Heart right ventricle (tissue), 16 donors: ENCODE data around the gene EPOP. TPM values are rescaled to one million over a fixed set of nuclear protein-coding genes. Genes with fewer than 3 reads are reported as not detected.
"Not testable (repeated sequence)": the region's sequence is repeated elsewhere in the genome, so short reads cannot be mapped to it uniquely, and the experiment has no call there.

Source experiments
- ATAC-seq, 8 donors: fragments of 200-7000 bp; cut with Tn5 transposase; one replicate each; pipeline ENCODE4 v1.9.1; 2020; ENCODE audit warnings: mild to moderate bottlenecking in 8 of 8, moderate library complexity in 8 of 8, moderate number of reproducible peaks in 1 of 8
- DNase-seq, 2 donors: peaks; one replicate each; pipeline ENCODE4 v3.0.0-alpha.2; 2020
- H3K27ac ChIP-seq, 10 donors: fragments of 200-600 bp; sonication (generic) in 2 of 10; one replicate each; pipeline versions ENCODE4 v1.5.0 to v1.8.0; 2020 to 2022; ENCODE audit warnings: mild to moderate bottlenecking in 3 of 10
- H3K27me3 ChIP-seq, 7 donors: fragments of 200-600 bp; one replicate each; pipeline ENCODE4 v1.8.0; 2021 to 2022; ENCODE audit warnings: mild to moderate bottlenecking in 2 of 7
- H3K36me3 ChIP-seq, 9 donors: fragments of 200-600 bp; sonication (generic) in 1 of 9; one replicate each; pipeline versions ENCODE4 v1.5.0 to v1.8.0; 2020 to 2022; ENCODE audit warnings: mild to moderate bottlenecking in 2 of 9
- H3K4me1 ChIP-seq, 9 donors: fragments of 200-600 bp; sonication (generic) in 1 of 9; one replicate each; pipeline versions ENCODE4 v1.5.0 to v1.8.0; 2020 to 2022; ENCODE audit warnings: mild to moderate bottlenecking in 4 of 9
- H3K4me3 ChIP-seq, 10 donors: fragments of 200-600 bp; sonication (generic) in 2 of 10; one replicate each; pipeline versions ENCODE4 v1.5.0 to v1.8.0; 2020 to 2022; ENCODE audit warnings: mild to moderate bottlenecking in 7 of 10, moderate library complexity in 2 of 10
- H3K9me3 ChIP-seq, 11 donors: fragments of 200-600 bp in 10 of 11; sonication (generic) in 2 of 11; one replicate each; pipeline versions ENCODE4 v1.5.0 to v1.8.0; 2013 to 2022; ENCODE audit warnings: mild to moderate bottlenecking in 2 of 11, control low read depth in 1 of 11, moderate library complexity in 1 of 11
- WGBS, 2 donors: extraction: QIAGEN DNeasy Blood & Tissue Kit; methylation state at CpG; one replicate each; pipeline ENCODE4 v1.1.7; 2013; ENCODE audit warnings: inconsistent platforms in 1 of 2; 5-methylcytosine and 5-hydroxymethylcytosine counted together
- intact Hi-C, 10 donors: fragments of 100-400 bp; cut with DNase I; formaldehyde crosslinking; loops; one replicate each; pipeline versions ENCODE4 v1.11.1 to v1.14.2; 2022
- polyA plus RNA-seq, 2 donors: library from polyadenylated mRNA; stranded (reverse); fragments of 200-250 nt; gene quantifications; one replicate each; pipeline ENCODE4 v1.2.3, GENCODE V29; 2013
- total RNA-seq, 10 donors: library from RNA; stranded (reverse); fragmentation: NEBNext Ultra II Directional in 3 of 10; extraction: Animal tissue kit (Norgen Biotek cat#: 25700) in 3 of 10; gene quantifications; one replicate each; pipeline versions ENCODE4 v1.2.1 to v1.2.4, GENCODE V29; 2021 to 2023
- TF ChIP-seq, protein P1 (sequence below), 9 donors: fragments of 200-600 bp; sonication (generic) in 2 of 9; IDR thresholded peaks; one replicate each; pipeline versions ENCODE4 v1.5.0 to v1.8.0; 2021 to 2022; ENCODE audit warnings: antibody characterized with exemption in 9 of 9, mild to moderate bottlenecking in 5 of 9, moderate library complexity in 1 of 9
- donor health status: Arrhythmogenic right ventricular cardiomyopathy.
- donor health status: ischemic (EF 13 %, LVEDD 7.1; RV severe dilation, severe dysfunction).
- donor health status: healthy with polysubstance abuse.
- donor health status: DM: no; HTN: yes; CAD: no.
- donor health status: DM: no; HTN: no; CAD: no.
- donor health status: ischemic (EF 25% LVEDD 6.9; RV normal size, moderate dysfunction).
- donor health status: ischemic (EF 25% LVEDD 5.7; RV mildly dilated, moderate dysfunction).
- donor health status: healthy.
- donor health status: DM: yes; HTN: yes; CAD: no.
- donor health status: Ischemic cardiomyopathy.
- donor health status: ischemic (EF 35%, LVEDD 5.7; RV mildly dilated, moderate dysfunction).
- donor health status: nonischemic (EF 11% LVEDD 7.7; RV severe dilation, severe dysfunction).
- donor health status: DM: yes; HTN: yes; CAD: no.
- donor health status: PGD.
- donor health status: ischemic (EF 29% LVEDD 5.4; RV normal size, mild dysfunction).
- donor health status: nonischemic (EF 23%, LVEDD 6.1; RV moderate dilation, normal function).

The EPOP gene
- total and polyA plus RNA-seq, 12 donors = 0.25 to 2.2 (median 0.73) TPM

DNA sequence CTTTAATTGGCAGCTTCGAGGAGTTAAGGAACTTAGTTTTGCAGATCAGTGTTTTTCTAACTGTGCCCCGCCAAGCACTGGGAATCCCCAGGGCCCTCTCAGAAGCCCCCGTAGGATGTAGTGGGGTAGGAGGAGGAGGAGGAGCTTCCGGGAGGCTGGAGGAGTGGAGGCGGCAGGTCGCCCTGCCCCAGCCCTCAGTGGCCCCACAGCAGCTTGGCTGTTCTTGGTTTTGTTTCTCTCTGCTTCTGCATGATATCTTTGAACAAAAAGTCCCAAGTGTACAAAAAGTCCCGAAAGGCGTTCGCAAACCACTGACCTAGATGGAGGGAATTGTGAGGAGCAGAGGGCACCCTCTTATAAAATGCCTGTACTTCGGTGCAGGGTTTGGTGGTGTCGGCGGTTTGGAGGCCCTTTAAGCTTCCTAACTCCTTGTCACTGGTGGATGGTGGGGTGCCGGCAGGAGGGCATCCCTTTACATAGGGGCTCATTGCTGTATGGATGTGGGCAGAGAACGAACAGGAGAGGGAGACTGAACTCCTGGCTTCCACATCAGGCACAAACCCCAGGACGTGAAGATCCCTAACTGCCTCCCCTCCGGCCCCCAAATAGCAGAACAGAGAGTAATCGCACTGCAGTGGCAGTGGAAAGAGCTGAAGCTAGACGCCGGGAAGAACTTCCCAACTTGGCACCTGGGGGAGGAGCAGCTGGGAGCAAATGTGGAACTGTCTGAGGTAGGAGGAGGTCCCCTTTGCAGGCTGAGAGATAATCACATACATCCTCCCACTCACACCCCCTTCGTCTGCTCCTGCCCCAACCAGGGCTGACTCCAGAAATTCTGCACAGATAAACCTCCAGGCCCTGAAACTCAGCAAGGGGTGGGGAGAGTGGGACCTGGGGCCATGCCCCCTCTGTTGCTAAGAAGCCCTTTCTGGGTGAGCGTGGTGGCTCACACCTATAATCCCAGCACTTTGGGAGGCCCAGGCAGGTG is 20.1 kb downstream of the EPOP start:
- Histone ChIP-seq H3K36me3 (no peaks in the 10 kb centered on the region), H3K27ac (no peak overlapping the region), H3K9me3 (no peaks in the 10 kb centered on the region), H3K4me3 (no peak overlapping the region), H3K4me1 (peaks cover 0 to 12% (median 0%) of the 10 kb centered on the region in 9 donors), H3K27me3 (peaks cover 0 to 68% (median 29%) of the 10 kb centered on the region in 7 donors)
- no peak for ATAC-seq
- intact Hi-C loops = no loop called here
- no peak for DNase-seq
- TF ChIP-seq, protein P1, sequence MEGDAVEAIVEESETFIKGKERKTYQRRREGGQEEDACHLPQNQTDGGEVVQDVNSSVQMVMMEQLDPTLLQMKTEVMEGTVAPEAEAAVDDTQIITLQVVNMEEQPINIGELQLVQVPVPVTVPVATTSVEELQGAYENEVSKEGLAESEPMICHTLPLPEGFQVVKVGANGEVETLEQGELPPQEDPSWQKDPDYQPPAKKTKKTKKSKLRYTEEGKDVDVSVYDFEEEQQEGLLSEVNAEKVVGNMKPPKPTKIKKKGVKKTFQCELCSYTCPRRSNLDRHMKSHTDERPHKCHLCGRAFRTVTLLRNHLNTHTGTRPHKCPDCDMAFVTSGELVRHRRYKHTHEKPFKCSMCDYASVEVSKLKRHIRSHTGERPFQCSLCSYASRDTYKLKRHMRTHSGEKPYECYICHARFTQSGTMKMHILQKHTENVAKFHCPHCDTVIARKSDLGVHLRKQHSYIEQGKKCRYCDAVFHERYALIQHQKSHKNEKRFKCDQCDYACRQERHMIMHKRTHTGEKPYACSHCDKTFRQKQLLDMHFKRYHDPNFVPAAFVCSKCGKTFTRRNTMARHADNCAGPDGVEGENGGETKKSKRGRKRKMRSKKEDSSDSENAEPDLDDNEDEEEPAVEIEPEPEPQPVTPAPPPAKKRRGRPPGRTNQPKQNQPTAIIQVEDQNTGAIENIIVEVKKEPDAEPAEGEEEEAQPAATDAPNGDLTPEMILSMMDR (IDR thresholded peaks at IDR 0.05) = no peak
- WGBS, 2 donors = 40 to 49% methylated on average over 21 of the region's 21 CpGs

DNA sequence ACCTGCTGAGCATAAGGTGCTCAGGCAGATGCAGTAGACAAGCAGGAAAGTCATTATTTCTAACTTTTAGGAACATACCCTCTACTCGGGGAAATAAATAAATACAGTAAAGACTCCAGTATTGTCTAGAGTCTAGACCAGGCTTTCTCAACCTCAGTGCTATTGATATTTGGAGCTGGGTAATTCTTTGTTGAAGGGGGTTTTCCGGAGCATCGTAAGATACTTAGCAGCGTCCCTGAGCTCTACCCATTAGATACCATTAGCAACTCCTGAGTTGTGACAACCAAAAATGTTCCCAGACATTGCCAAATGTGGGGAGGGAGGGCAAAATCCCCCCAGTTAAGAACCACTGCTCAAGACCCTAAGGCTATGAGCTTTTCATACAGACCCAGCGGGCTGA is 21.1 kb downstream of the EPOP start:
- Histone ChIP-seq H3K27ac (no peak overlapping the region), H3K27me3 (peaks cover 0 to 62% (median 29%) of the 10 kb centered on the region in 7 donors)
- 83 to 88% methylated on average over 5 of the region's 5 CpGs for WGBS, 2 donors

DNA sequence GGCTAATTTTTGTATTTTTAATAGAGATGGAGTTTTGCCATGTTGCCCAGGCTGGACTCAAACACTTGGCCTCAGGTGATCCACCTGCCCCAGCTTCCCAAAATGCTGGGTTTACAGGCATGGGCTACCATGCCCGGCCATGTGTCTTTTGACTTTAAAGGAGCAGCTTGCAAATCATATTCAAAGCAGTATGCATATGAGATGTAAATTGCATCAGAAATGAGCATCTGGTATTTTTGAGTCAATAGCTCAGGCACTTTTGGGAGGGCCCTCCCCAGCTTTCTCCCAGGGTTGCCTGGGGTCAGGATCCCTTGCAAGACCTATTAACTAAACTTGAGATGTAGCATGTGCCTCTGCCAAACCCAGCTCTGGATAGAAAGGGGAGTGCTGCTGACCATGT is 21.5 kb downstream of the EPOP start:
- 93 to 95% methylated on average over 1 of the region's 1 CpG for WGBS, 2 donors
- Histone ChIP-seq H3K4me3 (no peak overlapping the region), H3K27ac (no peak overlapping the region), H3K27me3 (peaks cover 0 to 58% (median 29%) of the 10 kb centered on the region in 7 donors), H3K4me1 (peaks cover 0 to 5% (median 0%) of the 10 kb centered on the region in 9 donors), H3K36me3 (no peaks in the 10 kb centered on the region), H3K9me3 (no peaks in the 10 kb centered on the region)
- no peak for DNase-seq
- ATAC-seq = no peak
- intact Hi-C loops = no loop called here
- TF ChIP-seq, protein P1 (IDR thresholded peaks at IDR 0.05) = no peak

More for the DNA sequence above, 21.1 kb downstream of the EPOP start:
- intact Hi-C loops = no loop called here
- no peak overlapping the region for H3K4me3 ChIP-seq
- peaks cover 0 to 7% (median 0%) of the 10 kb centered on the region in 9 donors for H3K4me1 ChIP-seq
- no peak for ATAC-seq
- no peaks in the 10 kb centered on the region for H3K36me3 ChIP-seq
- DNase-seq = no peak
- no peaks in the 10 kb centered on the region for H3K9me3 ChIP-seq
- TF ChIP-seq, protein P1 (IDR thresholded peaks at IDR 0.05) = no peak

DNA sequence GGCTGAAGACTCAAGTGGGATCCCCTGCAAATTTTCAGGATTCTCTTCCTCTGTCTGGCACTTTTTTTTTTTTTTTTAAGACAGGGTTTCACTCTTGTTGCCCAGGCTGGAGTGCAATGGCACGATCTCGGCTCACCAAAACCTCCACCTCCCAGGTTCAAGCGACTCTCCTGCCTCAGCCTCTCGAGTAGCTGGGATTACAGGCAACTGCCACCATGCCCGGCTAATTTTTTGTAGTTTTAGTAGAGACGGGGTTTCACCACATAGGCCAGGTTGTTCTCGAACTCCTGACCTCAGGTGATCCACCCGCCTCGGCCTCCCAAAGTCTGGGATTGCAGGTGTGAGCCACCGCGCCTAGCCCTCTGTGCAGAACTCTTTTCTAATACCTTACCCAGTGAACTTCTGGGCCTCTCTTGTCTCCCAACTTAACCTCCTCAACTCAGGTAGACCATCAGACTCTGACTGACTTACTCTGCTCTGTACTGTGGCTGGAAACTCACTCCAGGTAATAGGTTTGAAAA is 24.0 kb downstream of the EPOP start:
- H3K27ac ChIP-seq, intact Hi-C loops, H3K36me3 ChIP-seq, DNase-seq, H3K9me3 ChIP-seq, ATAC-seq, H3K4me1 ChIP-seq, H3K4me3 ChIP-seq: not testable (repeated sequence)
- H3K27me3 ChIP-seq = peaks cover 0 to 45% (median 24%) of the 10 kb centered on the region in 7 donors
- WGBS, 2 donors = 85 to 91% methylated on average over 11 of the region's 11 CpGs
